Keratinocyte (primary cell): ENCODE results near the gene TMCC1. TPM values are rescaled to one million over a fixed set of nuclear protein-coding genes. Genes with fewer than 3 reads are reported as not detected.

Experiments used
- DNase-seq: peaks from one replicate; pipeline ENCODE4 v3.0.0-alpha.2; 2011; ENCODE audit warnings: low read depth, missing footprints, low spot score
- FAIRE-seq: peaks from 2 replicates; lab custom pipeline; 2011; peaks lifted over from hg19 to GRCh38; lab: Jason Lieb, UNC
- H2AFZ ChIP-seq: 2 replicates; pipeline ENCODE4 v1.6.0; 2012; ENCODE audit warnings: low read length, control low read depth, inconsistent platforms; ENCODE audit not compliant: control insufficient read depth
- H3K27ac ChIP-seq: 2 replicates; pipeline ENCODE4 v1.5.1; 2011; ENCODE audit warnings: low read length; ENCODE audit not compliant: control insufficient read depth, insufficient read depth
- H3K27me3 ChIP-seq: 3 replicates; pipeline ENCODE4 v1.6.0; 2011; ENCODE audit warnings: low read length; ENCODE audit not compliant: control insufficient read depth, insufficient read depth; ENCODE audit errors: extremely low read depth
- H3K36me3 ChIP-seq, 2 experiments: 2 replicates in 1 of 2; 3 replicates in 1 of 2; pipeline ENCODE4 v1.5.1; 2011; ENCODE audit warnings: low read length in 2 of 2, mild to moderate bottlenecking in 1 of 2; ENCODE audit not compliant: control insufficient read depth in 2 of 2, insufficient read depth in 2 of 2; ENCODE audit errors: extremely low read depth in 1 of 2
- H3K4me1 ChIP-seq: 3 replicates; pipeline ENCODE4 v1.5.1; 2011; ENCODE audit warnings: low read length; ENCODE audit not compliant: control insufficient read depth, insufficient read depth; ENCODE audit errors: extremely low read depth
- H3K4me2 ChIP-seq: 3 replicates; pipeline ENCODE4 v1.6.0; 2011; ENCODE audit warnings: low read depth, low read length; ENCODE audit not compliant: control insufficient read depth, insufficient read depth; ENCODE audit errors: extremely low read depth
- H3K4me3 ChIP-seq, 3 experiments: fragments of 200-600 bp in 1 of 3; sonication (generic) in 1 of 3; 2 replicates in 2 of 3; 3 replicates in 1 of 3; pipeline ENCODE4 v1.5.1; 2011 to 2016; ENCODE audit warnings: low read length in 3 of 3, mild to moderate bottlenecking in 3 of 3, control low read depth in 2 of 3, inconsistent platforms in 1 of 3, low read depth in 1 of 3, mixed read lengths in 1 of 3, mixed run types in 1 of 3, moderate library complexity in 1 of 3; ENCODE audit not compliant: control insufficient read depth in 2 of 3, insufficient read depth in 2 of 3; ENCODE audit errors: extremely low read depth in 1 of 3
- H3K79me2 ChIP-seq: 2 replicates; pipeline ENCODE4 v1.6.0; 2012; ENCODE audit warnings: low read length; ENCODE audit not compliant: control insufficient read depth, insufficient read depth
- H3K9ac ChIP-seq: 3 replicates; pipeline ENCODE4 v1.6.0; 2011; ENCODE audit warnings: low read length; ENCODE audit not compliant: control insufficient read depth, insufficient read depth; ENCODE audit errors: extremely low read depth
- H3K9me1 ChIP-seq: 3 replicates; pipeline ENCODE4 v1.6.0; 2011; ENCODE audit warnings: low read length; ENCODE audit not compliant: control insufficient read depth, insufficient read depth; ENCODE audit errors: extremely low read depth
- H3K9me3 ChIP-seq: 2 replicates; pipeline ENCODE4 v1.5.1; 2012; ENCODE audit warnings: low read depth, low read length; ENCODE audit not compliant: control insufficient read depth
- H4K20me1 ChIP-seq: 3 replicates; pipeline ENCODE4 v1.6.0; 2011; ENCODE audit warnings: low read length; ENCODE audit not compliant: control insufficient read depth, insufficient read depth; ENCODE audit errors: extremely low read depth
- CTCF ChIP-seq, 3 experiments: IDR thresholded peaks in 1 of 3; conservative IDR thresholded peaks in 1 of 3; optimal IDR thresholded peaks in 1 of 3; 2 replicates in 2 of 3; 3 replicates in 1 of 3; pipeline versions ENCODE3 to v1.5.1; 2011; ENCODE audit warnings: low read length in 3 of 3, mild to moderate bottlenecking in 3 of 3, moderate library complexity in 2 of 3, control low read depth in 1 of 3, inconsistent platforms in 1 of 3; ENCODE audit not compliant: insufficient read depth in 2 of 3; ENCODE audit errors: extremely low read depth in 1 of 3
- EZH2 ChIP-seq: IDR thresholded peaks from one replicate; pipeline ENCODE4 v1.6.1; 2012; ENCODE audit warnings: inconsistent platforms, mild to moderate bottlenecking, low read length, moderate library complexity
- dilution Hi-C: fragments of 300-500 bp; cut with MboI; formaldehyde crosslinking; loops from one replicate; pipeline ENCODE4 v1.7.0; 2020; ENCODE audit warnings: low sequenced_read_pairs; ENCODE audit not compliant: extremely low pct_ligation_motif_present
- polyA plus RNA-seq, 5 experiments: library from polyadenylated mRNA; depleted of rRNA in 3 of 5; stranded (reverse) in 3 of 5; stranded (forward) in 1 of 5; unstranded in 1 of 5; fragments of >200 nt; gene quantifications; 1 replicate in 1 of 5; 2 replicates in 3 of 5; 3 replicates in 1 of 5; pipeline versions ENCODE4 v1.2.1 to v1.2.3, GENCODE V29; 2011 to 2012; ENCODE audit warnings: missing spikeins in 2 of 5, low read depth in 1 of 5, low replicate concordance in 1 of 5

TMCC1 gene
- polyA plus RNA-seq, 1 donor (not counting 4 experiments of a cell fraction or from before 2014, with no cell fraction given): 27.7 TPM

GRCh38 chr3:129836381-129837064, 57.0 kb downstream of the TMCC1 start:
- H3K9me3 ChIP-seq: no peaks in the 10 kb centered on the region
- no peak overlapping the region for H2AFZ ChIP-seq
- no peak overlapping the region for H3K4me3 ChIP-seq
- no peak overlapping the region for H3K9ac ChIP-seq
- H3K36me3 ChIP-seq: no peaks in the 10 kb centered on the region
- H3K4me1 ChIP-seq: peaks cover 13% of the 10 kb centered on the region
- no peaks in the 10 kb centered on the region for H4K20me1 ChIP-seq
- no peaks in the 10 kb centered on the region for H3K79me2 ChIP-seq
- TF ChIP-seq CTCF (optimal IDR thresholded peaks at IDR 0.05 in 1 of 3, IDR thresholded peaks at IDR 0.05 in 1 of 3, conservative IDR thresholded peaks at IDR 0.05 in 1 of 3; ENCODE audit: extremely low read depth in 1 of 3, insufficient read depth in 2 of 3, low read length in 3 of 3) (no peak), EZH2 (no peak)
- no peak for DNase-seq
- FAIRE-seq: peak; percentile 63
- H3K9me1 ChIP-seq: no peaks in the 10 kb centered on the region
- no peak overlapping the region for H3K4me2 ChIP-seq
- no peaks in the 10 kb centered on the region for H3K27me3 ChIP-seq
- no peak overlapping the region for H3K27ac ChIP-seq
- dilution Hi-C loops: no loop called here

GRCh38 chr3:129835198-129835597, 58.3 kb downstream of the TMCC1 start:
- H3K27me3 ChIP-seq: no peaks in the 10 kb centered on the region
- H4K20me1 ChIP-seq: no peaks in the 10 kb centered on the region

More at GRCh38 chr3:129835198-129835597, 58.3 kb downstream of the TMCC1 start:
- H2AFZ ChIP-seq: no peak overlapping the region
- FAIRE-seq: no peak
- dilution Hi-C loops: no loop called here
- no peaks in the 10 kb centered on the region for H3K9me1 ChIP-seq
- no peaks in the 10 kb centered on the region for H3K9me3 ChIP-seq
- no peak overlapping the region for H3K4me2 ChIP-seq
- no peaks in the 10 kb centered on the region for H3K36me3 ChIP-seq
- DNase-seq: no peak
- H3K79me2 ChIP-seq: no peaks in the 10 kb centered on the region
- H3K4me1 ChIP-seq: peaks cover 13% of the 10 kb centered on the region
- no peak overlapping the region for H3K9ac ChIP-seq
- TF ChIP-seq CTCF (optimal IDR thresholded peaks at IDR 0.05 in 1 of 3, IDR thresholded peaks at IDR 0.05 in 1 of 3, conservative IDR thresholded peaks at IDR 0.05 in 1 of 3; ENCODE audit: extremely low read depth in 1 of 3, insufficient read depth in 2 of 3, low read length in 3 of 3) (no peak), EZH2 (no peak)
- H3K4me3 ChIP-seq: no peak overlapping the region
- H3K27ac ChIP-seq: no peak overlapping the region
